Subcutaneous abdominal adipose tissue (tissue), 5 donors: ENCODE results near the gene GRM8.

Experiments used
- H3K27ac ChIP-seq: one replicate; pipeline ENCODE4 v1.7.0; 2013; ENCODE audit warnings: low read depth, mild to moderate bottlenecking, inconsistent platforms, low read length, moderate library complexity
- H3K27me3 ChIP-seq, 5 donors: one replicate each; pipeline ENCODE4 v1.7.0; 2013; ENCODE audit warnings: low read length in 5 of 5, inconsistent platforms in 1 of 5; ENCODE audit not compliant: control insufficient read depth in 5 of 5, insufficient read depth in 4 of 5
- H3K36me3 ChIP-seq, 5 donors: one replicate each; pipeline ENCODE4 v1.7.0; 2013; ENCODE audit warnings: low read length in 5 of 5; ENCODE audit not compliant: control insufficient read depth in 5 of 5, insufficient read depth in 5 of 5
- H3K4me1 ChIP-seq, 5 donors: one replicate each; pipeline ENCODE4 v1.7.0; 2013; ENCODE audit warnings: low read length in 5 of 5, mild to moderate bottlenecking in 3 of 5, moderate library complexity in 1 of 5; ENCODE audit not compliant: control insufficient read depth in 5 of 5, insufficient read depth in 5 of 5
- H3K4me3 ChIP-seq, 5 donors: one replicate each; pipeline ENCODE4 v1.7.0; 2013; ENCODE audit warnings: low read length in 5 of 5, low read depth in 1 of 5
- H3K9ac ChIP-seq, 5 donors: one replicate each; pipeline ENCODE4 v1.7.0; 2013; ENCODE audit warnings: low read length in 5 of 5, mild to moderate bottlenecking in 4 of 5, moderate library complexity in 3 of 5
- H3K9me3 ChIP-seq, 5 donors: one replicate each; pipeline ENCODE4 v1.7.0; 2013; ENCODE audit warnings: low read length in 5 of 5; ENCODE audit not compliant: control insufficient read depth in 5 of 5
- donor health status: healthy.
- donor health status: healthy.
- donor health status: healthy.
- donor health status: healthy.
- donor health status: healthy.

Gene GRM8

DNA sequence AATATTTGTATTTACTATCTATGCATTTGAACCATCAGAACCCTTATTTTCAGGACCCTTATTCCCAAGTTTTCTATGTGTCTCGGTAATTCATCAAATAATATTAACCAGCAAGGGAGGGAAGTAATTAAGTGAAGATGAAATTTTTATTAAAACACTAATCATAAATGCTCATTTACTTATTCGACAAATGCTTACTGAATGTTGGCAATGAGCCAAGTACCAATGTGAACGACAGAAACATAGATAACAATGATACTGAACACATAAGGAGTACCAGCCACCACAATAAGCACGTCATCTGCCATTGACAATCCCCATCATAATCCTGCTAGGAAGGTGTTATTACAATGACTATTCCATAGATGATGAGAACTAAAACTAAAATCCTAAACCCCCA lies 45.5 kb downstream of the GRM8 start:
- H3K4me3 ChIP-seq: no peak overlapping the region
- H3K36me3 ChIP-seq: no peaks in the 10 kb centered on the region
- H3K4me1 ChIP-seq: no peaks in the 10 kb centered on the region
- no peak overlapping the region for H3K27ac ChIP-seq
- no peaks in the 10 kb centered on the region for H3K9me3 ChIP-seq
- no peak overlapping the region for H3K9ac ChIP-seq
- peaks cover 0 to 6% (median 0%) of the 10 kb centered on the region in 5 donors for H3K27me3 ChIP-seq

DNA sequence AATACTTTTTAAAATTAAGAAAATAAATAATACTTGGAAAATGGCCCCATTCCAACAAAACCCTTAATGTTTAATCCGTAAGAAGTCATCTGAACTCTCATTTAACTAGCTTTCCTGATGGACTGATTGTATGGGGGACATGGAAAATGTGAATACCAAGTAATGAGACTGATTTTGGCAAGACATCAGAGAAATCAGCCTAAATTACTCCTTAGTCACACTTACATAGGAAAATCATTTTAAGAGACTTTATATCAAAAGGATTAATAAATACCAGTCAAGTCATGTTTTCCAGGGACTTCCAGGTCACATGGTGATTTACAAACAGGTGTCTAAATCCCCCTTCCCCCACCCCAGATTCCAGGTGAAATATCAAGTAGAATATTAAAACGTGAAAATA lies 58.2 kb downstream of the GRM8 start:
- Histone ChIP-seq H3K9ac (no peak overlapping the region), H3K4me3 (no peak overlapping the region), H3K4me1 (no peaks in the 10 kb centered on the region), H3K27ac (no peak overlapping the region), H3K36me3 (no peaks in the 10 kb centered on the region), H3K9me3 (no peaks in the 10 kb centered on the region), H3K27me3 (no peaks in the 10 kb centered on the region)

DNA sequence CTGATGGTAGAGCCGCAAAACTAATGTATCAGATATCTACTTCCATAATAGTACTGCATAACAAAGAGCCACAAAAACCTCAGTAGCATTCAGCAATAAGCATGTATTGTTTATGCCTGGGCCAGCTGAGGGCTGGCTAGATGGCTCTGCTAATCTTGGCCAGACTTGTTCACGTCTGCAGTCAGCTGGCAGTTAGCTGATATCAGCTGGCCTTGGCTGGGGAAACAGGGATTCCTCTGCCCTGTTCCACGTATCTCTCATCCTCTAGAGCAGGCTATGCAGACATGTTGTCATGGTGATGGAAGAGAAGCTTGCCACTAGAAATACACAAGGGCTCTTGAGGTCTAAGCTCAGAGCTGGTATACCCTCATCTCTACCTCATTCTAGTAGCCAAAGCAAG lies 62.9 kb downstream of the GRM8 start:
- H3K4me1 ChIP-seq: no peaks in the 10 kb centered on the region
- H3K27ac ChIP-seq: no peak overlapping the region
- H3K4me3 ChIP-seq: no peak overlapping the region
- H3K27me3 ChIP-seq: no peaks in the 10 kb centered on the region
- no peaks in the 10 kb centered on the region for H3K36me3 ChIP-seq
- H3K9me3 ChIP-seq: no peaks in the 10 kb centered on the region
- H3K9ac ChIP-seq: no peak overlapping the region

DNA sequence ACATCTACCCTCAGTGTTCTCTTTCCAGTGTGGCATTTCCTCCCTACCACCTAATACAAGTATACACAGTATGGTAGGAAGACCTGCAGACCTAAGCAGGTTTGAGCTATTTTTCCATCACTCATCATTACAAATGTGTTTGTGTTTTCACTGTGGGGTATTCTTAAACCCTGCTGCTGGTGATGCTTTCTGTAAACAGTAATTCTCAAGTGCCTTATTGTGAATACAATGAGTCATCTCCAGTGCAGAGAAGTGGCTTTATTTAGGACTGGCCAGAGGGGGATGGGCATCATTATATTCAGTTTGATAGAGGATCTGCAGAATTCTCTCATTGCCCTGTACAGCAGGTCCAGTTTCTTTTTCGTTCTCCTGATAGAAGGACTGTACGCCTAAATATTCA lies 63.7 kb downstream of the GRM8 start:
- Histone ChIP-seq H3K9me3 (no peaks in the 10 kb centered on the region), H3K4me3 (no peak overlapping the region), H3K4me1 (no peaks in the 10 kb centered on the region), H3K27me3 (no peaks in the 10 kb centered on the region), H3K9ac (no peak overlapping the region), H3K36me3 (no peaks in the 10 kb centered on the region), H3K27ac (no peak overlapping the region)

DNA sequence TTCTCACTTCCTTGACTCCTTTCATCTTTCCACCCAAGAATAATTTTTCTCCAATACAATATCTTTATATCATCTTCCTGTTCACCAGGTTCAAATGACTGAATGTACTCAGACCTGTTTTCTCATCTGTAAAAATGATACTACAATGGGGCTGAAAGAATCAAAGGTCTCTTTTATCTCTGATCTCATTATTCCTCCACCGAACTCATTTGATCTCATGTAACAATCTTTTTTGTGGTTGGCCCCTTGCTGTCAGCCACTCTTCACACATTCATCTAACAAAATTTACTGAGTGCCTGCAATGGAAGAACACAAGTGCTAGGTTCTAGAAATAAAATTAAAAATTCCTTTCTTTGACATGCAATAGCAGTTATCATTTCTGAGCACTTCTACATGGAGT lies 65.0 kb downstream of the GRM8 start:
- Histone ChIP-seq H3K36me3 (no peaks in the 10 kb centered on the region), H3K9me3 (no peaks in the 10 kb centered on the region), H3K9ac (no peak overlapping the region), H3K27ac (no peak overlapping the region), H3K27me3 (no peaks in the 10 kb centered on the region), H3K4me1 (no peaks in the 10 kb centered on the region), H3K4me3 (no peak overlapping the region)

DNA sequence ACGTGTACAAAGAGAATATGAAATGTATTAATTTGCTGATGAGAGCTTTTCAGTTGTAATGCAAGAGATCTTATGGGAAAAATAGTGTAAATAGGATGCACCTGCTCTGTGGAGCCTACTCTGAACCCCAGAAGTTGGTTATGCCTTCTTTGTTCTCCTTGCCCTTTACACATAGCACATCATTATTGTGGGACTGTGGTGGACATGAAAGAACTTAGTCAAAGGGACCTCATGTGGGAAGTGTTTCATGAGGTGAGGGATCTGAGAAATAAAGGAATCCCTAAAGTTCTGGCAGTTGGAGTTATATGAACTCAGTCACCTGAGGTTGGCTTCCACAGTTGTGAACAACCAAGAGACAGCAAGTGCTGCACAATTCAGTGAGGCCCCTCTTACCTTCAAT lies 66.1 kb downstream of the GRM8 start:
- H3K9me3 ChIP-seq: no peaks in the 10 kb centered on the region
- no peaks in the 10 kb centered on the region for H3K36me3 ChIP-seq
- H3K27ac ChIP-seq: no peak overlapping the region
- no peak overlapping the region for H3K4me3 ChIP-seq
- H3K4me1 ChIP-seq: no peaks in the 10 kb centered on the region
- H3K27me3 ChIP-seq: no peaks in the 10 kb centered on the region
- H3K9ac ChIP-seq: no peak overlapping the region

DNA sequence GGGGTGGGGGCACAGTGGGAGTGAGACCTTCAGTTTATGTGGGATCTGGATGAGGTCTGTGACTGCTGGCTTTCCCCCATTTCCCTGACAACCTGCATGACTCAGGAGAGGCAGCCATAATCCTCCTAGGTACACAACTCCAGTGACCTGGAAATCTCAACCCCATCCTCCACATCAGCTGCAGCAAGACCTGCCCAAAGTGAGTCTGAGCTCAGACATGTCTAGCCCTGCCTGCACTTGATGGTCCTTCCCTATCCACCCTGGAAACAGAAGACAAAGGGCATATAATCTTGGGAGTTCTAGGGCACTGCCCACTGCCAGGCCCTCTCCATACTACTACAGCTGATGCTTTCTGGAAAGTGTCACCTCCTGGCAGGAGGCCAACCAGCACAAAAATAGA lies 75.6 kb downstream of the GRM8 start:
- no peaks in the 10 kb centered on the region for H3K36me3 ChIP-seq
- no peaks in the 10 kb centered on the region for H3K27me3 ChIP-seq
- no peak overlapping the region for H3K4me3 ChIP-seq
- peaks cover 0 to 10% (median 4%) of the 10 kb centered on the region in 5 donors for H3K9me3 ChIP-seq
- H3K9ac ChIP-seq: no peak overlapping the region
- no peaks in the 10 kb centered on the region for H3K4me1 ChIP-seq
- H3K27ac ChIP-seq: no peak overlapping the region

DNA sequence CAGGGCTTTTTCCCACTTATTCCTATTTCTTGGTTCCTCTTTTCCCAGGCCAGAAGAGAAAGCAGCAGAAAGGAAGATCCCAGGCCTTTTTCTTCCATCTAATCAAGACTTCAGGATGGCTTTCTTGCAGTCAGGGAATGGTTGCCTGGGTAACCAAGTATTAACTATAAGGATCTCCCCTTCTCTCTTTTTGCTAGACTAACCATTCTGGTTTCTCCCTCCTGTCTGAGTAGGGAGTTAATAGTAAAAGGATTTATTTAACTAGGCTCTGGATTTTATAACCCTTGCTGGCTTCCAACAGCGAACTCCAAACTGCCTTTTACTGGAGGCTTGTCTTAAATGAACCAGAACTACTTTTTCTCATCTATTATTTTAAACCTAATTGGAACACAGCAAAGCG lies 90.4 kb downstream of the GRM8 start:
- no peaks in the 10 kb centered on the region for H3K27me3 ChIP-seq
- peaks cover 0 to 3% (median 0%) of the 10 kb centered on the region in 5 donors for H3K9me3 ChIP-seq
- H3K36me3 ChIP-seq: no peaks in the 10 kb centered on the region
- no peak overlapping the region for H3K9ac ChIP-seq
- no peak overlapping the region for H3K4me3 ChIP-seq
- H3K27ac ChIP-seq: no peak overlapping the region
- no peaks in the 10 kb centered on the region for H3K4me1 ChIP-seq

DNA sequence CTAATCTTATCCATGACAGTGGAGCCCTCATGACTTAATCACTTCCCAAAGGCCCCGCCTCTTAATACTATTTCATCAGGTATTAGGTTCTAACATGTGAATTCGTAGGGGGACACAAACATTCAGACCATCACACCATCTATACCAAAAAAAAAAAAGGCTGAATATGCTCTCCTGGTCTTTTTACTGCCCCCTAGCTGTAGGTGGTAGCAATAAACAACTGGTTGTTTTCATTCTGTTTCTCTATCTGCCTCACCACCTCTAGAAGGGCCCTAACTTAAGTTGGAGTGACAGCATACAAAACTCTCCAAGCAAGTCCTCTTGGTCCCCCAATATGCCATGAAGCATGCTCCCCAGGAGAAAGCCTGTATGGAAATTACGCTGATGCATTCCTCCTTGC lies 94.1 kb downstream of the GRM8 start:
- Histone ChIP-seq H3K4me3 (no peak overlapping the region), H3K4me1 (no peaks in the 10 kb centered on the region), H3K9me3 (peaks cover 0 to under 1% (median 0%) of the 10 kb centered on the region in 5 donors), H3K27ac (no peak overlapping the region), H3K27me3 (peaks cover 0 to 2% (median 0%) of the 10 kb centered on the region in 5 donors), H3K9ac (no peak overlapping the region), H3K36me3 (no peaks in the 10 kb centered on the region)

DNA sequence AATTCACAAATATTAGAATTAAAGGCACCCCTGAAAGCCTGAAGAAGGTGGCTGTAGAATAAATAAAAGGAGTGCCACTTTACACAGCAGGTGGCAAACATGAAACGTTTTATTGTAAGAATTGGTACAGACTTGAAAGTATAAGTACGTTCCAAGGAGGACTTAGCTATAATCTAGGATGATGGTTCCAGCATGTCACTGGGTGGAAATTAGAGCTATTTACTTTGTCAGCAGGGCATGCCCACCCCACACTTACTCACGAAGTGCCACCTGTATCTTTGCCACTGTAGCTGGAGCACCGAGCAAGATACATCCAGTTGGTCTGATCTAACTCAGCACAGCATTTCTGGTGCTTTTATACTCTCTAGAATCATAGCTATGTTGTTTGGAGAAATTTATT lies 97.8 kb downstream of the GRM8 start:
- Histone ChIP-seq H3K27me3 (peaks cover 0 to 2% (median 0%) of the 10 kb centered on the region in 5 donors), H3K36me3 (no peaks in the 10 kb centered on the region), H3K9me3 (no peaks in the 10 kb centered on the region), H3K27ac (no peak overlapping the region), H3K4me3 (no peak overlapping the region), H3K9ac (no peak overlapping the region), H3K4me1 (no peaks in the 10 kb centered on the region)

DNA sequence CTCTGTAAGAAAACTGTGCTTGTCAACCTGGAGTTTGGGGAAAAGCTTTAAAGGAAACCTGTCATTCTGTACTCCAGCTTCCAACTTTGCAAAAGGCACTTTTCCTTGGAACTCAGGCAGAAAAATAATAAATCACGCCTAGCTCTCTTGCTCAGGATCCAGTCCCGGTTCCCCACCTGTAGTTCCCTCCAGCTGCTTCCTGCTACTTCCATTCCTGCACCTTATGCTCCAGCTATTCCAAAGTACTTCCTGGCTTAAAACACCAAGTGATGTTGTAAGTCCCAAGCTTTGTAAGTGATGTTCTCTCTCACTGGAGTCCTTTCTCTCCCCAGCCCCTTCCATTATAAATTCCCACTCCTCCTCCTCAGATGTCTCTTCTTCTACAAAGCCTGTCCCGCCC lies 98.6 kb downstream of the GRM8 start:
- Histone ChIP-seq H3K27ac (no peak overlapping the region), H3K4me3 (no peak overlapping the region), H3K27me3 (peaks cover 0 to 2% (median 0%) of the 10 kb centered on the region in 5 donors), H3K4me1 (no peaks in the 10 kb centered on the region), H3K9ac (no peak overlapping the region), H3K9me3 (no peaks in the 10 kb centered on the region), H3K36me3 (no peaks in the 10 kb centered on the region)
